ENCODE data around the gene SLC5A1. TPM values are rescaled to one million over a fixed set of nuclear protein-coding genes. Genes with fewer than 3 reads are reported as not detected.

SLC5A1 gene
- polyA plus RNA-seq, 1 donor: 1.2 TPM

GRCh38 chr22:32050678-32051515, 7.8 kb downstream of the SLC5A1 start:
- DNase-seq (ENCODE audit: low read depth): no peak

- no peak for DNase-seq (ENCODE audit: low read depth)
Observed at GRCh38 chr22:32052244-32052643, 9.2 kb downstream of the SLC5A1 start.

GRCh38 chr22:32052936-32053791, 10.1 kb downstream of the SLC5A1 start:
- no peak for DNase-seq (ENCODE audit: low read depth)

GRCh38 chr22:32055069-32055468, 12.0 kb downstream of the SLC5A1 start:
- no peak for DNase-seq (ENCODE audit: low read depth)

- DNase-seq (ENCODE audit: low read depth): no peak
Observed at GRCh38 chr22:32058656-32059260, 15.7 kb downstream of the SLC5A1 start.

GRCh38 chr22:32059426-32059825, 16.4 kb downstream of the SLC5A1 start:
- no peak for DNase-seq (ENCODE audit: low read depth)

- DNase-seq (ENCODE audit: low read depth): no peak
Observed at GRCh38 chr22:32063701-32064100, 20.6 kb downstream of the SLC5A1 start.

GRCh38 chr22:32066820-32067219, 23.8 kb downstream of the SLC5A1 start:
- DNase-seq (ENCODE audit: low read depth): no peak

GRCh38 chr22:32067613-32068012, 24.6 kb downstream of the SLC5A1 start:
- no peak for DNase-seq (ENCODE audit: low read depth)

- no peak for DNase-seq (ENCODE audit: low read depth)
Observed at GRCh38 chr22:32069579-32070372, 26.7 kb downstream of the SLC5A1 start.

GRCh38 chr22:32073262-32073661, 30.2 kb downstream of the SLC5A1 start:
- DNase-seq (ENCODE audit: low read depth): no peak

- DNase-seq (ENCODE audit: low read depth): no peak
Observed at GRCh38 chr22:32073823-32074380, 30.8 kb downstream of the SLC5A1 start.

GRCh38 chr22:32075997-32076760, 33.1 kb downstream of the SLC5A1 start:
- DNase-seq (ENCODE audit: low read depth): no peak

GRCh38 chr22:32076761-32077084, 33.7 kb downstream of the SLC5A1 start:
- DNase-seq (ENCODE audit: low read depth): no peak

- DNase-seq (ENCODE audit: low read depth): no peak
Observed at GRCh38 chr22:32077151-32077550, 34.1 kb downstream of the SLC5A1 start.

- DNase-seq (ENCODE audit: low read depth): no peak
Observed at GRCh38 chr22:32079130-32080089, 36.3 kb downstream of the SLC5A1 start.

GRCh38 chr22:32080904-32081303, 37.8 kb downstream of the SLC5A1 start:
- no peak for DNase-seq (ENCODE audit: low read depth)

- DNase-seq (ENCODE audit: low read depth): no peak
Observed at GRCh38 chr22:32082331-32082730, 39.3 kb downstream of the SLC5A1 start.

GRCh38 chr22:32083000-32083399, 39.9 kb downstream of the SLC5A1 start:
- DNase-seq (ENCODE audit: low read depth): no peak
